AG09309 (cell line): ENCODE results near the gene FAM98C.

ENCODE experiments used
- DNase-seq: peaks from one replicate; pipeline ENCODE4 v3.0.0-alpha.2; 2010; ENCODE audit warnings: low read depth
- H3K4me3 ChIP-seq: 2 replicates; pipeline ENCODE4 v1.5.1; 2011; ENCODE audit warnings: mild to moderate bottlenecking, low read depth, low read length, moderate library complexity; ENCODE audit not compliant: control insufficient read depth
- TF ChIP-seq, protein P1 (sequence below): IDR thresholded peaks from 2 replicates; pipeline ENCODE4 v1.5.1; 2011; ENCODE audit warnings: mild to moderate bottlenecking, low read depth, low read length, inconsistent platforms; ENCODE audit not compliant: insufficient read depth, control insufficient read depth; ENCODE audit errors: missing control alignments

FAM98C gene

DNA sequence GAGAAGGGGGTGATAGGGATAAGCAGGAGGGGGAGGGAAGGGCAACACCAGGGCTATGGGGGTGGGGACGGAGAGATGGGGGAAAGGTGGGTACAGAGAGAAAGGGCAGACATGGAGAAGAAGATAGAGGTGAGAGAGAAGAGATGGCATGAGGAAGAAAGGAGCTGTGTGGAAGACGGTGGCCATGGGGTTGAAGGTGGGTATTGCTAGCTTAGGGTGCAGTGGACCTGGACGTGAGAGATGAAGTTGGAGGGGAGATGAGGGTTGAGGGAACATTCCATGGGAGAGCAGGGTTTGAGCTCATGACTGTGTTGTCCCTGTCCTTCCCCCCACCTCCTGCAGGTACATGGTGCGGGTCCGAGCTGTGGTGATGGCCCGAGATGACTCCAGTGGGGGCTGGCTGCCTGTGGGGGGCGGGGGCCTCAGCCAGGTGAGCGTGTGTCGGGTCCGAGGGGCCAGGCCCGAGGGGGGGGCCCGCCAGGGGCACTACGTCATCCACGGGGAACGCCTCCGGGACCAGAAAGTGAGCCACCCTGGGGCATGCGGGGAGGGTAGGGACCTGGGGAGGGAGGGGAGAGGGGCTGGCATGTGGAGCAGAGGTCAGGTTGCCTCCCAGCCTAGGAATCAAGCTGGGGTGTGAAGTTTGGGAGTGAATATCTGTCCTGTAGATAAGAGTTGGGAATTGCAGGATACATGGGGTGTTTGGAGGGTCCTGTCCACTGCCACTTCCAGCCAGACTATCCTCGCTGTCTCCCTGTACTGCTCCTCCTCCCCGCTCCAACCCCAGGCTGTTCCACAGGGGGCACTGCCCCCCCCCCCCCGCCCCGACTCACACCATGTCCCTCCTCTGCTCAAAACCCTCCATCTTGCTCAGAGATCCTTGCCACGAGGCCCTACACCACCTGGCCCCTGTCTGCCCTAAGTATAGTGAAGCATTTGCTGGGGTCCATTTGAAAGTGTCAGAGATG, 12.7 kb upstream of the FAM98C start:
- H3K4me3 ChIP-seq = peak overlapping the region; percentile 84
- no peak for DNase-seq

DNA sequence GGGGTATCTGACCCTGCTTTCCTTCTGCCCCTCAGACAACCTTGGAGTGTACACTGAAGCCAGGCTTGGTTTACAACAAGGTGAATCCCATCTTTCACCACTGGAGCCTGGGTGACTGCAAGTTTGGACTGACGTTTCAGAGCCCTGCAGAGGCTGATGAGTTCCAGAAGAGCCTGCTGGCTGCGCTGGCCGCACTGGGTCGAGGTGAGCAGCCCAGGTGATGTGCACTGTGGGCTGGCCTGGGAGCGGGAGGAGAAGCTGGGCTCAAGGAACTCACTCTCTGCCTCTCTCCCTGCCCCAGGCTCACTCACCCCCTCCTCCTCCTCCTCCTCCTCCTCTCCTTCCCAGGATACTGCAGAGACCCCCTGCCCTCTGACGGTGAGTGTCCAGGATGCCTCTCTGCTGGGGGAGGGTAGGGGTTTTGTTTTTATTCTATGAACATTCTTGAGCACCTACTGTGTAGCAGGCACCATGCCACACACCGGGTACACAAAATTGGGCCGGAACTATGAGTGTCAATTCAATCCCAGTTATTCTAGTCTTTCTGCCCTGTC, 10.9 kb upstream of the FAM98C start:
- no peak for DNase-seq
- TF ChIP-seq, protein P1, sequence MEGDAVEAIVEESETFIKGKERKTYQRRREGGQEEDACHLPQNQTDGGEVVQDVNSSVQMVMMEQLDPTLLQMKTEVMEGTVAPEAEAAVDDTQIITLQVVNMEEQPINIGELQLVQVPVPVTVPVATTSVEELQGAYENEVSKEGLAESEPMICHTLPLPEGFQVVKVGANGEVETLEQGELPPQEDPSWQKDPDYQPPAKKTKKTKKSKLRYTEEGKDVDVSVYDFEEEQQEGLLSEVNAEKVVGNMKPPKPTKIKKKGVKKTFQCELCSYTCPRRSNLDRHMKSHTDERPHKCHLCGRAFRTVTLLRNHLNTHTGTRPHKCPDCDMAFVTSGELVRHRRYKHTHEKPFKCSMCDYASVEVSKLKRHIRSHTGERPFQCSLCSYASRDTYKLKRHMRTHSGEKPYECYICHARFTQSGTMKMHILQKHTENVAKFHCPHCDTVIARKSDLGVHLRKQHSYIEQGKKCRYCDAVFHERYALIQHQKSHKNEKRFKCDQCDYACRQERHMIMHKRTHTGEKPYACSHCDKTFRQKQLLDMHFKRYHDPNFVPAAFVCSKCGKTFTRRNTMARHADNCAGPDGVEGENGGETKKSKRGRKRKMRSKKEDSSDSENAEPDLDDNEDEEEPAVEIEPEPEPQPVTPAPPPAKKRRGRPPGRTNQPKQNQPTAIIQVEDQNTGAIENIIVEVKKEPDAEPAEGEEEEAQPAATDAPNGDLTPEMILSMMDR = no peak
- no peak overlapping the region for H3K4me3 ChIP-seq

More for the DNA sequence above, 12.7 kb upstream of the FAM98C start:
- TF ChIP-seq, protein P1 = no peak

DNA sequence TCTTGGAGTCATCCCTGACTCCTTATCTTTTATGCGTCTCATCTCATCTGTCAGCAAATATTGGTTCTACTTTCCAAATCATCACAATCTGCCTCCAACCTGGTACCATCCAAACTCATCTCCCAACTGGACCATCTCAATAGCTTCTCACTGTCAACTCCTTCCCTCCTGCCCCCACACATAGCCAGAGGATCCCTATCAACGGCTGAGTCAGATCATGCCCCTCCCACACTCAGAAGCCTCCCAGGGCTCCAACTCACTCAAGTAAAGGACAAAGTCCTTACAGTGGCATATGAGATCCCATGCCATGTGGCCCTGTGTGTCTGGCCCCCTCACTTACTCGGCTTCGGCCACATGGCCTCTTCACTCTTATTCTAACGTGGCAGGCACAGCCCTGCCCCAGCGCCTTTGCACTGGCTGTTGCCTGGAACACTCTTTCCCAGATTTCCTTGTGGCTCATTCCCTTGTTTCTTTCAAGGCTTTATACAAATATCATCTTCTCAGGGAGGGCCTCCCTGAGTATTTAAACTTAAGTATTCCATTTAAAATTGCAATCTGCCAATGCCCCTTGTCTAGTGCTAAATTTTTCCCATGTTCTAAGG, 10.1 kb upstream of the FAM98C start:
- TF ChIP-seq, protein P1 = no peak
- H3K4me3 ChIP-seq = no peak overlapping the region
- DNase-seq = no peak

DNA sequence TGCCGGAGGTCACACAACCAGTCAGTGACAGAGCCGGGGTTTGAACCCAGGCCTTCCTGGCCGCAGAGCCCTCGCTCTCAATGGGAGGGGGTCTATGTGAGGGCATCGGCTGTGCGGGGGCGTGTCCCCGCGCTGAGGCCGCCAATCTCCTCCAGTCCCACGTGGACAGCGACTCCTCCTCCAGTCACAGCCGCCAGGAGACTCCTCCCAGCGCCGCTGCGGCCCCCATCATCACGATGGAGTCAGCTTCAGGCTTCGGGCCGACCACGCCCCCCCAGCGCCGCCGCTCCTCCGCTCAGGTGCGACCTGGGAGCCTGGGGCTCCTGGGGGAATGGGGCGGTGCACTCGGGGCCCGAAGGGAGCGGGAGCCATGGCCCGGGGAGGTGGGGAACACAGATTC, 8.4 kb upstream of the FAM98C start:
- DNase-seq = no peak
- no peak overlapping the region for H3K4me3 ChIP-seq
- TF ChIP-seq, protein P1 = no peak

DNA sequence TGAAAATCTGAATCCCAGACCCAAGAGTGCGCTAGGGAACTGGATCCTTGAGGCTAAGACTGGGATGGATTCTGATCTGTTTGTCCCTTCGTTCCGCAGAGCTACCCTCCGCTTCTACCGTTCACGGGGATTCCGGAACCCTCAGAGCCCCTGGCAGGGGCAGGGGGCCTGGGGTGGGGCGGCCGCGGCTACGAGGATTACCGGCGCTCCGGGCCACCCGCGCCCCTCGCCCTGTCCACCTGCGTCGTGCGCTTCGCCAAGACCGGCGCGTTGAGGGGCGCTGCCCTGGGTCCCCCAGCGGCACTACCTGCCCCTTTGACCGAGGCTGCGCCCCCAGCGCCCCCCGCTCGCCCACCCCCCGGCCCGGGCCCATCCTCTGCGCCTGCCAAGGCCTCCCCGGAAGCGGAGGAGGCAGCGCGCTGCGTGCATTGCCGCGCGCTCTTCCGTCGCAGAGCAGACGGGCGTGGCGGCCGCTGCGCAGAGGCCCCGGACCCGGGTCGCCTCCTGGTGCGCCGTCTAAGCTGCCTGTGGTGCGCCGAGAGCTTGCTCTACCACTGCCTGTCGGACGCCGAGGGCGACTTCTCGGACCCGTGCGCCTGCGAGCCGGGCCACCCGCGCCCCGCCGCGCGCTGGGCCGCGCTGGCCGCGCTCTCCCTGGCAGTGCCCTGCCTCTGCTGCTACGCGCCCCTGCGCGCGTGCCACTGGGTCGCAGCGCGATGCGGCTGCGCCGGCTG, 7.3 kb upstream of the FAM98C start:
- TF ChIP-seq, protein P1 = no peak
- no peak overlapping the region for H3K4me3 ChIP-seq
- DNase-seq = no peak

DNA sequence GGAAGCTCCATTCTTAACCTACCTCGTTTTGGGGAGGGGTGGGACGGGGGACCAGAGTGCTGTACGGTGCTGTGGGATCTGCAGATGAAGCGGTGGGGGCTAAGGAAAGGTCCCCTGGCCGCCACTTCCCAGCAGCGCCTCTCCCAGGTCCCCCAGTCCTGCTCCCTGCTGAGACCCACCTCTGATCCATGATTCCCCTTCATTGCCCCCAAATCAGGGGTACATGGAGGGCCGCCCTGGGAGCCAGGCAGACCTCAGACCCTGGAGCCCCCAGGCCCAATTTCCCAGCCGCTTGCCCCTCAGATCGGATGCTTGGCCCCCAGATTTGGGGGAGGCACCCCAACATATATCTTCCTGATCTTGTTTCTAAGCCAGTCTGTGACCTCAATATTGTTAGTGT, 3.8 kb upstream of the FAM98C start:
- TF ChIP-seq, protein P1 = no peak
- DNase-seq = no peak
- H3K4me3 ChIP-seq = no peak overlapping the region
